Measurements from ENCODE around the gene TBC1D22B. TPM values are rescaled to one million over a fixed set of nuclear protein-coding genes. Genes with fewer than 3 reads are reported as not detected.

The TBC1D22B gene
- total and polyA plus RNA-seq, 2 experiments from 2014 or later, result 9.1 to 19.9 TPM

DNA sequence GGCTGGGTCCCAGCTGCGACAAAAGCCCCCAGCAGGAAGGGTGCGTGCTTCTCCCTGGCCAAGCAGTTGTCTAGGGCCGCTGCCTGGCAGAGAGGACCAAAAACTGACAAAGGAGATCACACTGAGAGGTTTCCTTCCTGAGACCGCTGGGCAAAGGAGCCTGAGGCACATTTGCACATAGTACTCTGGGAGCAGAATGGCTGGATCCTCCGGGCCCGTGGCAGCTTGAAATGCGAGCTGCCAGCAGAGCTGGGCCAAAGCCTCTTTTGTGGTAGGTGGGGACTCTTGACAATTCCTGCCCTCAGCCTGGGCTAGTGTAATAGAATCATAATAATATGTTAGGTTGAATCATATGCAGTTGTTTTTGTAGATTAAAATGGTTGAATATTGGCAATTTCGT, 63.1 kb downstream of the TBC1D22B start:
- H3K27ac Mint-ChIP-seq, result no peak overlapping the region
- Histone ChIP-seq H3K27me3 (ENCODE audit: insufficient read depth) (no peaks in the 10 kb centered on the region), H3K4me2 (no peak overlapping the region), H3K27ac (ENCODE audit: low read depth) (no peak overlapping the region), H3K4me1 (ENCODE audit: insufficient read depth) (no peaks in the 10 kb centered on the region), H4K20me1 (replicated peaks; ENCODE audit: insufficient read depth) (no peaks in the 10 kb centered on the region; the same call in none of the 2 replicates), H2AFZ (no peak overlapping the region), H3K4me3 (no peak overlapping the region), H3K9me2 (ENCODE audit: insufficient read depth) (no peaks in the 10 kb centered on the region), H3F3A (replicated peaks; ENCODE audit: low read depth) (no peaks in the 10 kb centered on the region), H3K79me2 (replicated peaks; ENCODE audit: insufficient read depth) (no peaks in the 10 kb centered on the region), H3K36me3 (ENCODE audit: insufficient read depth) (peaks cover 16% of the 10 kb centered on the region)
- peaks cover 2% of the 10 kb centered on the region for H3K27me3 Mint-ChIP-seq (ENCODE audit: insufficient read depth, low read depth, poor library complexity)
- peaks cover 3% of the 10 kb centered on the region for H3K4me1 Mint-ChIP-seq
- H3K4me3 Mint-ChIP-seq, result no peak overlapping the region
- ATAC-seq, result no peak
- peaks cover 13% of the 10 kb centered on the region for H3K36me3 Mint-ChIP-seq (ENCODE audit: low read depth)
- H3K9me3 Mint-ChIP-seq, result no peaks in the 10 kb centered on the region
- DNase-seq (ENCODE audit: low spot score), result no peak
- TF ChIP-seq NANOG (IDR thresholded peaks at IDR 0.05; ENCODE audit: borderline replicate concordance) (no peak), JUNB (IDR thresholded peaks at IDR 0.05; ENCODE audit: unreplicated experiment) (no peak), CREB1 (CRISPR knock-in tag; IDR thresholded peaks at IDR 0.05; ENCODE audit: low read depth) (no peak), STAT1 (IDR thresholded peaks at IDR 0.05; ENCODE audit: unreplicated experiment) (no peak), ZNF114 (CRISPR knock-in tag; IDR thresholded peaks at IDR 0.05) (no peak), EZH2 (IDR thresholded peaks at IDR 0.05; ENCODE audit: low read depth, unreplicated experiment) (no peak), EZH2phosphoT487 (IDR thresholded peaks at IDR 0.05; ENCODE audit: unreplicated experiment) (no peak), ZNF331 (CRISPR knock-in tag; IDR thresholded peaks at IDR 0.05; ENCODE audit: low read depth) (no peak)
- TF ChIP-seq, protein P1, sequence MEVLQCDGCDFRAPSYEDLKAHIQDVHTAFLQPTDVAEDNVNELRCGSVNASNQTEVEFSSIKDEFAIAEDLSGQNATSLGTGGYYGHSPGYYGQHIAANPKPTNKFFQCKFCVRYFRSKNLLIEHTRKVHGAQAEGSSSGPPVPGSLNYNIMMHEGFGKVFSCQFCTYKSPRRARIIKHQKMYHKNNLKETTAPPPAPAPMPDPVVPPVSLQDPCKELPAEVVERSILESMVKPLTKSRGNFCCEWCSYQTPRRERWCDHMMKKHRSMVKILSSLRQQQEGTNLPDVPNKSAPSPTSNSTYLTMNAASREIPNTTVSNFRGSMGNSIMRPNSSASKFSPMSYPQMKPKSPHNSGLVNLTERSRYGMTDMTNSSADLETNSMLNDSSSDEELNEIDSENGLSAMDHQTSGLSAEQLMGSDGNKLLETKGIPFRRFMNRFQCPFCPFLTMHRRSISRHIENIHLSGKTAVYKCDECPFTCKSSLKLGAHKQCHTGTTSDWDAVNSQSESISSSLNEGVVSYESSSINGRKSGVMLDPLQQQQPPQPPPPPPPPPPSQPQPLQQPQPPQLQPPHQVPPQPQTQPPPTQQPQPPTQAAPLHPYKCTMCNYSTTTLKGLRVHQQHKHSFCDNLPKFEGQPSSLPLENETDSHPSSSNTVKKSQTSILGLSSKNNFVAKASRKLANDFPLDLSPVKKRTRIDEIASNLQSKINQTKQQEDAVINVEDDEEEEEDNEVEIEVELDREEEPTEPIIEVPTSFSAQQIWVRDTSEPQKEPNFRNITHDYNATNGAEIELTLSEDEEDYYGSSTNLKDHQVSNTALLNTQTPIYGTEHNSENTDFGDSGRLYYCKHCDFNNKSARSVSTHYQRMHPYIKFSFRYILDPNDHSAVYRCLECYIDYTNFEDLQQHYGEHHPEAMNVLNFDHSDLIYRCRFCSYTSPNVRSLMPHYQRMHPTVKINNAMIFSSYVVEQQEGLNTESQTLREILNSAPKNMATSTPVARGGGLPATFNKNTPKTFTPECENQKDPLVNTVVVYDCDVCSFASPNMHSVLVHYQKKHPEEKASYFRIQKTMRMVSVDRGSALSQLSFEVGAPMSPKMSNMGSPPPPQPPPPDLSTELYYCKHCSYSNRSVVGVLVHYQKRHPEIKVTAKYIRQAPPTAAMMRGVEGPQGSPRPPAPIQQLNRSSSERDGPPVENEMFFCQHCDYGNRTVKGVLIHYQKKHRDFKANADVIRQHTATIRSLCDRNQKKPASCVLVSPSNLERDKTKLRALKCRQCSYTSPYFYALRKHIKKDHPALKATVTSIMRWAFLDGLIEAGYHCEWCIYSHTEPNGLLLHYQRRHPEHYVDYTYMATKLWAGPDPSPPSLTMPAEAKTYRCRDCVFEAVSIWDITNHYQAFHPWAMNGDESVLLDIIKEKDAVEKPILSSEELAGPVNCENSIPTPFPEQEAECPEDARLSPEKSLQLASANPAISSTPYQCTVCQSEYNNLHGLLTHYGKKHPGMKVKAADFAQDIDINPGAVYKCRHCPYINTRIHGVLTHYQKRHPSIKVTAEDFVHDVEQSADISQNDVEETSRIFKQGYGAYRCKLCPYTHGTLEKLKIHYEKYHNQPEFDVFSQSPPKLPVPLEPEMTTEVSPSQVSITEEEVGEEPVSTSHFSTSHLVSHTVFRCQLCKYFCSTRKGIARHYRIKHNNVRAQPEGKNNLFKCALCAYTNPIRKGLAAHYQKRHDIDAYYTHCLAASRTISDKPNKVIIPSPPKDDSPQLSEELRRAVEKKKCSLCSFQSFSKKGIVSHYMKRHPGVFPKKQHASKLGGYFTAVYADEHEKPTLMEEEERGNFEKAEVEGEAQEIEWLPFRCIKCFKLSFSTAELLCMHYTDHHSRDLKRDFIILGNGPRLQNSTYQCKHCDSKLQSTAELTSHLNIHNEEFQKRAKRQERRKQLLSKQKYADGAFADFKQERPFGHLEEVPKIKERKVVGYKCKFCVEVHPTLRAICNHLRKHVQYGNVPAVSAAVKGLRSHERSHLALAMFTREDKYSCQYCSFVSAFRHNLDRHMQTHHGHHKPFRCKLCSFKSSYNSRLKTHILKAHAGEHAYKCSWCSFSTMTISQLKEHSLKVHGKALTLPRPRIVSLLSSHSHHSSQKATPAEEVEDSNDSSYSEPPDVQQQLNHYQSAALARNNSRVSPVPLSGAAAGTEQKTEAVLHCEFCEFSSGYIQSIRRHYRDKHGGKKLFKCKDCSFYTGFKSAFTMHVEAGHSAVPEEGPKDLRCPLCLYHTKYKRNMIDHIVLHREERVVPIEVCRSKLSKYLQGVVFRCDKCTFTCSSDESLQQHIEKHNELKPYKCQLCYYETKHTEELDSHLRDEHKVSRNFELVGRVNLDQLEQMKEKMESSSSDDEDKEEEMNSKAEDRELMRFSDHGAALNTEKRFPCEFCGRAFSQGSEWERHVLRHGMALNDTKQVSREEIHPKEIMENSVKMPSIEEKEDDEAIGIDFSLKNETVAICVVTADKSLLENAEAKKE (CRISPR knock-in tag; IDR thresholded peaks at IDR 0.05), result no peak
- TF ChIP-seq, protein P2, sequence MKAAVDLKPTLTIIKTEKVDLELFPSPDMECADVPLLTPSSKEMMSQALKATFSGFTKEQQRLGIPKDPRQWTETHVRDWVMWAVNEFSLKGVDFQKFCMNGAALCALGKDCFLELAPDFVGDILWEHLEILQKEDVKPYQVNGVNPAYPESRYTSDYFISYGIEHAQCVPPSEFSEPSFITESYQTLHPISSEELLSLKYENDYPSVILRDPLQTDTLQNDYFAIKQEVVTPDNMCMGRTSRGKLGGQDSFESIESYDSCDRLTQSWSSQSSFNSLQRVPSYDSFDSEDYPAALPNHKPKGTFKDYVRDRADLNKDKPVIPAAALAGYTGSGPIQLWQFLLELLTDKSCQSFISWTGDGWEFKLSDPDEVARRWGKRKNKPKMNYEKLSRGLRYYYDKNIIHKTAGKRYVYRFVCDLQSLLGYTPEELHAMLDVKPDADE (IDR thresholded peaks at IDR 0.05), result no peak
- TF ChIP-seq, protein P3, sequence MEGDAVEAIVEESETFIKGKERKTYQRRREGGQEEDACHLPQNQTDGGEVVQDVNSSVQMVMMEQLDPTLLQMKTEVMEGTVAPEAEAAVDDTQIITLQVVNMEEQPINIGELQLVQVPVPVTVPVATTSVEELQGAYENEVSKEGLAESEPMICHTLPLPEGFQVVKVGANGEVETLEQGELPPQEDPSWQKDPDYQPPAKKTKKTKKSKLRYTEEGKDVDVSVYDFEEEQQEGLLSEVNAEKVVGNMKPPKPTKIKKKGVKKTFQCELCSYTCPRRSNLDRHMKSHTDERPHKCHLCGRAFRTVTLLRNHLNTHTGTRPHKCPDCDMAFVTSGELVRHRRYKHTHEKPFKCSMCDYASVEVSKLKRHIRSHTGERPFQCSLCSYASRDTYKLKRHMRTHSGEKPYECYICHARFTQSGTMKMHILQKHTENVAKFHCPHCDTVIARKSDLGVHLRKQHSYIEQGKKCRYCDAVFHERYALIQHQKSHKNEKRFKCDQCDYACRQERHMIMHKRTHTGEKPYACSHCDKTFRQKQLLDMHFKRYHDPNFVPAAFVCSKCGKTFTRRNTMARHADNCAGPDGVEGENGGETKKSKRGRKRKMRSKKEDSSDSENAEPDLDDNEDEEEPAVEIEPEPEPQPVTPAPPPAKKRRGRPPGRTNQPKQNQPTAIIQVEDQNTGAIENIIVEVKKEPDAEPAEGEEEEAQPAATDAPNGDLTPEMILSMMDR (conservative IDR thresholded peaks at IDR 0.05; ENCODE audit: low read depth in 2 of 2), result no peak
